GM18517 (cell line): ENCODE data around the gene DLG2.

ENCODE experiments used
- ATAC-seq: cut with Tn5 transposase; IDR thresholded peaks from one replicate; pipeline ENCODE4 v1.9.1; 2021; ENCODE audit warnings: mild to moderate bottlenecking, moderate library complexity; ENCODE audit not compliant: unreplicated experiment

DLG2 gene

DNA sequence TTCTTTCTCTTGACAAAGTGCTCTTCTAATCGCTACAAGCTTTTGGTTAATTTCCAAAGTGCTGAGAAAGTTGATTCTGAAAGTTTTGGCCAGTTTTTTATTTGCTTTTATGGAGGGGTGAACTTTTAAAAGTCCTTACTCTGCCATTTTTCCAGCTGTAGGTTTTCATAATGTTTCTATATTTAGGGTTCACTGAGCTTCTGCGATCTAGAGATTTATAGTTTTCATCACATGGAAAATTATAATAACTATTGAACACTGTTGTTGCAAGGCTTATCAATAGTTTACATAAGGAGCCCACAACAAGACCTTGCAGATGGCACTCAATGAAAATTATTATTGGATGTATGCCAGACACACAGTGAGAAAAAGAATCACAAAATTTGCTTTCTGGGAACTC lies 55.1 kb downstream of the DLG2 start:
- no peak for ATAC-seq

DNA sequence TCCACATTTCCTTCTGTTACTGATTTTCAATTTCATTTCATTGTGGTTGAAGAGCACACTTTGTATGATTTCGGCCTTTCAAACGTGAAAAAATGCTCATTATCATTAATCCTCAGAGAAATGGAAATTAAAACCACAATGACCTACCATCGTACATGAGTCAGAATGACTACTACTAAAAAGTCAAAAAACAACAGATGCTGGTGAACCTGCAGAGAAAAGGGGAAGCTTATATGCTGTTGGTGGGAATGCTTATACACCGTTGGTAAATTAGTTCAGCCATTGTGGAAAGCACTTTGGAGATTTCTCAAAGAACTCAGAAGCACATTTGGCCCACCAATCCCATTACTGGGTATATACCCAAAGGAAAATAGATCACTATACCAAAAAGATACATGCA lies 57.6 kb downstream of the DLG2 start:
- no peak for ATAC-seq

DNA sequence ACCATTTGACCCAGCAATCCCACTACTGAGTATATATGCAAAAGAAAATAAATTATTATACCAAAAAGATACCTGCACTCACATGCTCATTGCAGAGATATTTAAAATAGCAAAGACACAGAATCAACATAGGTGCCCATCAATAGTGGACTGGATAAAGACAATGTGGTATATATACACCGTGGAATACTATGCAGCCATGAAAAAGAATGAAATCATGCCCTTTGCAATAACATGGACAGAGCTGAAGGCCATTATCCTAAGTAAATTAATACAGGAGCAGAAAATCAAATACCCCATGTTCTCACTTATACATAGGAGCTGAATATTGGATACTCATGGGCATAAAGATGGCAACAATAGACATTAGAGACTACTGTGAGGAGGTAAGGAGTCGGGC lies 68.7 kb downstream of the DLG2 start:
- ATAC-seq = no peak

DNA sequence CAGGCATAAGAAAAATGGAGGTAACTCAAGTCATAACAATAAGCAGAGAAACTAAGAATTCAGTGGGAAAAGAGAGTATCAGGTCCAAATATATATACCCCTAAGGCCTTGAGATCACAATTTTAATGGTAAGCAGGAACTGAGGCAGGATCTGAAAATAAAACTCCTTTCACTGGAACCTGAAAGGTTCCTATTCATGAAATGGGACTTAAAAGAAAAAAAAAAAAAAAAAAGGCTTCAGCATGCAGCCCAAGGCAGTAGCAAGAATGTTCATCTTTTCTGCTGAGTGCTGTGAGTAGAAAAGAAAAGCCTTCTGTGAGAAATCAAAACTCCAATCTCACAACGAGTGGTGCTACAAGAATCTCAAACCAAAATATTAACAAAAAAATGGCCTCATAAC lies 75.3 kb downstream of the DLG2 start:
- ATAC-seq = no peak

- ATAC-seq = no peak
Measured at GRCh38 chr11:85541683-85542082, 85.5 kb downstream of the DLG2 start.

DNA sequence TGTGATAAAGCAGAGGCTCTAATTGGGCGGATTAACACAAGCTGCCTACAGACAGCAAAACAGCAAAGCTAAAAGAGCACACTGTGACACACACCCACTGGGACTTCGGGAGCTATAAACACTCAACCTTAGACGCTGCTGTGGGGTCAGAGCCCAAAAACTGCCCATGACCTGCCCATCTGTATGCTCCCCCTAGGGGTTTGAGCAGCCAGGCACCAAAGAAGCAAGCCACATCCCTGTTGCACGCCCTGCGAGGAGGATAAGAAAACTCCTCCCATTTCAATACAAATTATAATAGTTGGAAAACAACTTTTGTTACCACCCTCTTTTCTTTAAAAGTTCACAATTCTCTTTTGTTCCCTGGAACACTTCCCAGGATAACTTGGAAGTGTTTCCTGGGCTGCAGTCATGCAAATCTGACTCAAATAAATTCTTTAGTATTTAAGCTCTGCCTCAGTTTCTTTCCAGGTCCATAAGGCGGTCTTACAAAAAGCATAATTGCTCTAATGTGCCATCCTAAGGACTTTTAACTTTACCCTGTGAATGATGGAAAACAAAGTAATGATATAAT lies 86.4 kb downstream of the DLG2 start:
- ATAC-seq = no peak

- no peak for ATAC-seq
Measured at GRCh38 chr11:85540181-85540580, 87.0 kb downstream of the DLG2 start.

- no peak for ATAC-seq
Measured at GRCh38 chr11:85539740-85540139, 87.4 kb downstream of the DLG2 start.

- ATAC-seq = no peak
Measured at GRCh38 chr11:85539029-85539689, 88.0 kb downstream of the DLG2 start.

GRCh38 chr11:85536438-85536837 lies 90.7 kb downstream of the DLG2 start:
- ATAC-seq = no peak

DNA sequence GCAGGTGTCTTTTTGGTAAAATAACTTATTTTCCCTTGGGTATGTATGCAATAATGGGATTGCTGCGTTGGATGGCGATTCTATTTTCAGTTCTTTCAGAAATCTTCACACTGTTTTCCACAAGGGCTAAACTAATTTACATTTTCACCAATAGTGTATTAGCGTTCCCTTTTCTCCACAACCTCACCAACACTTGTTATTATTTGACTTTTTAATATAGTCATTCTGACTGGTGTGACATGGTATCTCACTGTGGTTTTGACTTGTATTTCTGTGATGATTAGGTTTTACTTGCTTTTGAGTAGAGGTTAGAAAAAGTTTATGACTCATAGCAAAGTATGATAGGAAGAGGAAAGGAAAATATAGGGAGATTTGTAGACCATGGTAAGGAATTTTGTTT lies 92.3 kb downstream of the DLG2 start:
- ATAC-seq = no peak

- no peak for ATAC-seq
Measured at GRCh38 chr11:85531191-85531897, 95.8 kb downstream of the DLG2 start.

DNA sequence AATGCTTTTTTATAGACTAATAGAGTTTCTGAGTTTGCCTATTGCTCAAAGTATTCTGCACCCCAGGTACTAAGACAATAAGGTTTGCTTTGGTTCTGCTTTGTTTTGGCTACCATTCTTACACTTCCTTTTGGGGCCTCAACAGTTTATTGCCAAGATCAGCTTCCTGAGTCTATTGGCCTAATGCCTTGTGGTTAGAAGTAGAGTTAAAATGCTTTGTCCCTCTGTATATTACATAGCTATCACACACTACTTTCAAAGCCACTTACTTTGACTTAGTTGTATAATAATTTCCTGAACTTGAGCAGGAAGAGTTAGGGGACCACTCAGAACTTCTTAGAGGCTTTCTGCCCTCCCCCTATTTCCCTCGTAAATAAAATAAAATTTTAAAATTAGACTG lies 96.5 kb downstream of the DLG2 start:
- ATAC-seq = no peak

DNA sequence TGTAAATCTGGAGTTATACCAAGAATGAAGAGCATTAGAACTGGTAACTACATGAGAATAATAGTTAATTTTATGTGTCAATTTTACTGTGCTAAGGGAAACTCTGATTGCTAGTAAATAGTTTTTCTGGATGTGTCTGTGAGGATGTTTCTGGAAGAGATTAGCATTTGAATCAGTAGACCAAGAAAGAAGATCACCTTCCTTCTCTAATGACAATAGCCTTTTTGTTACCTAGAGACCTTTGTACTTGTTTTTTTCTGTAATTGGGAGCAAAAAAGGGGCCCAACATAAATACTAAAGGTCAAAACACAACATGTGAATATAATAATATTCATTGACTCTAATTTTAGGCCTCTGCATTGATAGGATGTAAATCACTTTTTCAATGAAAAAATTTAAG lies 100.6 kb downstream of the DLG2 start:
- ATAC-seq = no peak

DNA sequence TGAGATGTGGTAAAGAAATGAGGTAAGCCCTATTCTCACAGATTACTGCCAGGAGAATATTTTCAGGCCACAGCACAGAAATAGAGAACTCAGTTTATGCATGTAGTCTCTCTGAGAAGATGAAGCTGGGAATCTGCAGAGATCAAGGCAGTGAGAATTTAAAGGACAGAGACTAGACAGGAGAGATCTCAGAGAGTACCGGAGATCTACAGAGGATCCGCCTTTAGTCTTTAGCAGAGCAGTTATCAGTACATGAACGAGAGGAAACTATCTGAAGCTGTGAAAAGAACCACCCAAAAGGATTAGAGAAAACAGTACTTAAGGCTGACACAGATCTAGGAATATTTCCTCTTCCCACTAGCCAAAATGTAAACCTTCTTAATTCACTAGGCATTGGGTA lies 101.5 kb downstream of the DLG2 start:
- ATAC-seq = no peak

- no peak for ATAC-seq
Measured at GRCh38 chr11:85517272-85517671, 109.9 kb downstream of the DLG2 start.

DNA sequence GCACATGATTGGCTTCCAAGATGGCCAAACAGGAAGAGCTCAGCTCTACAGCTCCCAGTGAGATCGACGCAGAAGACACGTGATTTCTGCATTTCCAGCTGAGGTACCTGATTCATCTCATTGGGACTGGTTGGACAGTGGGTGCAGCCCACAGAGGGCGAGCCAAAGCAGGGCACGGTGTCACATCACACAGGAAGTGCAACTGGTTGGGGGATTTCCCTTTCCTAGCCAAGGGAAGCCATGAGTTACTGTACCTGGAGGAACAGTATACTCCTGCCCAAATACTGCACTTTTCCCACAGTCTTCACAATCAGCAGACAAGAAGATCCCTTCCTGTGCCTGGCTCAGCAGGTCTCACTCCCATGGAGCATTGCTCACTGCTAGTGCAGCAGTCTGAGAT lies 131.2 kb downstream of the DLG2 start:
- ATAC-seq = no peak

DNA sequence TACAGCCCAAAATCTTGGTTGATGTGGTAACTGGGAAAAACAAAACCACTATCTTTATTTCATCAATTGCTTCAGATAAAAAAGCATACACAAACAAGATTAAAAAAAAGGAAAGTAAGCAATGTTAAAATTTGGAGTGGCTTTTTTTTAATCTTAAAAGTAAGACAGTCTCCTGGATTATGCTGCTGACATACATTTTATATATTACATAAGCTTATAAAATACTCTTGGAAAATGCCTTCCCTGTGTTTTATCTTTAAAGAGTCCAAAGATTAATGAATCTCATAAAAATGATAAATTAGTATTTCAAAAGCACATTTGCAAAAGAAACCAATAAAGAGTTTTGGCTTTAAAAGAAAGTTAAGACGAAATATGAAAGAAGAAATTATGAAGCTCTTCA lies 132.7 kb downstream of the DLG2 start:
- no peak for ATAC-seq

- no peak for ATAC-seq
Measured at GRCh38 chr11:85485902-85486301, 141.2 kb downstream of the DLG2 start.

GRCh38 chr11:85483861-85484260 lies 143.3 kb downstream of the DLG2 start:
- no peak for ATAC-seq

- ATAC-seq = no peak
Measured at GRCh38 chr11:85481862-85482261, 145.3 kb downstream of the DLG2 start.
